HG02970 (cell line): ENCODE results near the gene PSMG4.

Source experiments
- ATAC-seq: cut with Tn5 transposase; IDR thresholded peaks from one replicate; pipeline ENCODE4 v1.9.1; 2021; ENCODE audit warnings: mild to moderate bottlenecking, moderate library complexity, moderate number of reproducible peaks; ENCODE audit not compliant: unreplicated experiment, low FRiP score

Gene PSMG4

GRCh38 chr6:3258720-3259490, at the start of gene PSMG4:
Gene PSMG4 (plus strand): TSS chr6:3258947. CDS start chr6:3259023, 76 bp downstream.
- peak; percentile 75 for ATAC-seq

- ATAC-seq = no peak
Observed at GRCh38 chr6:3209114-3210023, 49.4 kb upstream of the PSMG4 start.

- no peak for ATAC-seq
Observed at GRCh38 chr6:3210024-3210610, 48.6 kb upstream of the PSMG4 start.

GRCh38 chr6:3211681-3212080, 47.1 kb upstream of the PSMG4 start:
- ATAC-seq = no peak

- no peak for ATAC-seq
Observed at GRCh38 chr6:3212261-3212660, 46.5 kb upstream of the PSMG4 start.

- ATAC-seq = no peak
Observed at GRCh38 chr6:3213334-3213695, 45.4 kb upstream of the PSMG4 start.

- ATAC-seq = no peak
Observed at GRCh38 chr6:3214898-3215297, 43.8 kb upstream of the PSMG4 start.

- ATAC-seq = no peak
Observed at GRCh38 chr6:3217286-3217685, 41.5 kb upstream of the PSMG4 start.

- ATAC-seq = no peak
Observed at GRCh38 chr6:3218266-3218665, 40.5 kb upstream of the PSMG4 start.

GRCh38 chr6:3220366-3220765, 38.4 kb upstream of the PSMG4 start:
- no peak for ATAC-seq

GRCh38 chr6:3221578-3221977, 37.2 kb upstream of the PSMG4 start:
- no peak for ATAC-seq

GRCh38 chr6:3222506-3223038, 36.2 kb upstream of the PSMG4 start:
- no peak for ATAC-seq

- ATAC-seq = no peak
Observed at GRCh38 chr6:3226042-3226441, 32.7 kb upstream of the PSMG4 start.

GRCh38 chr6:3226481-3227362, 32.0 kb upstream of the PSMG4 start:
- no peak for ATAC-seq

- ATAC-seq = no peak
Observed at GRCh38 chr6:3227363-3228045, 31.2 kb upstream of the PSMG4 start, which contains the start of gene TUBB2B. Gene TUBB2B (minus strand): TSS chr6:3227653. CDS start chr6:3227543, 110 bp downstream.

- ATAC-seq = no peak
Observed at GRCh38 chr6:3228046-3228671, 30.6 kb upstream of the PSMG4 start.

GRCh38 chr6:3228771-3229565, 29.8 kb upstream of the PSMG4 start:
- ATAC-seq = no peak

GRCh38 chr6:3229566-3230178, 29.1 kb upstream of the PSMG4 start:
- ATAC-seq = no peak
